Measurements from ENCODE around the gene CRYL1. TPM values are rescaled to one million over a fixed set of nuclear protein-coding genes. Genes with fewer than 3 reads are reported as not detected.

Gene CRYL1
- total and polyA plus RNA-seq, 2 of the 4 experiments (the other 2 are of a cell fraction): 11.7 to 16.4 TPM

Small RNA genes lying within 50 kb of the gene (microRNA-seq; reads per million reads assigned to microRNA genes)
- gene MIR4499 (ENCODE audit: insufficient read depth in 1 of 2, insufficient read length in 1 of 2, unreplicated experiment in 1 of 2): 0 reads per million in 2 experiments

Small RNA genes lying within 50 kb of the gene (small RNA-seq; reads per million reads assigned to genes)
- 0 reads per million in 5 experiments for gene MIR4499

Other genes with a start within 250 kb of the CRYL1 start
- 8.6 and 13.3 TPM in 2 replicates for gene IFT88, start 41.3 kb upstream of the CRYL1 start, total RNA-seq (2012; rRNA removed)
- gene IFT88, start 41.3 kb upstream of the CRYL1 start, polyA plus RNA-seq (2012; rRNA removed): 4.5 and 5.5 TPM in 2 replicates
- 0.56 and 0.72 TPM in 2 replicates for gene IL17D, start 177.8 kb upstream of the CRYL1 start, total RNA-seq (2012; rRNA removed)
- 1.2 and 1.4 TPM in 2 replicates for gene IL17D, start 177.8 kb upstream of the CRYL1 start, polyA plus RNA-seq (2012; rRNA removed)
- 10.6 and 11.7 TPM in 2 replicates for gene EEF1AKMT1, start 248.1 kb upstream of the CRYL1 start, total RNA-seq (2012; rRNA removed)
- gene EEF1AKMT1, start 248.1 kb upstream of the CRYL1 start, polyA plus RNA-seq (2012; rRNA removed): 7.4 and 10.0 TPM in 2 replicates